ENCODE data around the gene SPATA20.

SPATA20 gene

GRCh38 chr17:50540560-50541401 lies 6.2 kb upstream of the SPATA20 start:
- no peak for DNase-seq (ENCODE audit: low spot score)

- DNase-seq (ENCODE audit: low spot score), result no peak
Observed at GRCh38 chr17:50541402-50541715, 5.6 kb upstream of the SPATA20 start.

GRCh38 chr17:50541716-50542688 lies 5.0 kb upstream of the SPATA20 start:
- peak; percentile 78 for DNase-seq (ENCODE audit: low spot score)

GRCh38 chr17:50542795-50543774 lies 3.9 kb upstream of the SPATA20 start:
- no peak for DNase-seq (ENCODE audit: low spot score)

GRCh38 chr17:50544516-50544915 lies 2.5 kb upstream of the SPATA20 start:
- no peak for DNase-seq (ENCODE audit: low spot score)

- DNase-seq (ENCODE audit: low spot score), result no peak
Observed at GRCh38 chr17:50545311-50545710, 1.7 kb upstream of the SPATA20 start.

- no peak for DNase-seq (ENCODE audit: low spot score)
Observed at GRCh38 chr17:50546701-50547034, 306 bp upstream of the SPATA20 start.

GRCh38 chr17:50547736-50548083 lies 736 bp downstream of the SPATA20 start:
- no peak for DNase-seq (ENCODE audit: low spot score)

- DNase-seq (ENCODE audit: low spot score), result no peak
Observed at GRCh38 chr17:50548831-50549230, 1.9 kb downstream of the SPATA20 start.

- no peak for DNase-seq (ENCODE audit: low spot score)
Observed at GRCh38 chr17:50549256-50549941, 2.4 kb downstream of the SPATA20 start.

- no peak for DNase-seq (ENCODE audit: low spot score)
Observed at GRCh38 chr17:50549969-50550368, 3.0 kb downstream of the SPATA20 start.

- peak; percentile 81 for DNase-seq (ENCODE audit: low spot score)
Observed at GRCh38 chr17:50550661-50551432, 3.9 kb downstream of the SPATA20 start.

- no peak for DNase-seq (ENCODE audit: low spot score)
Observed at GRCh38 chr17:50551433-50551815, 4.5 kb downstream of the SPATA20 start.

GRCh38 chr17:50551884-50552283 lies 4.9 kb downstream of the SPATA20 start:
- DNase-seq (ENCODE audit: low spot score), result no peak

GRCh38 chr17:50554201-50554600 lies 7.2 kb downstream of the SPATA20 start:
- no peak for DNase-seq (ENCODE audit: low spot score)

- DNase-seq (ENCODE audit: low spot score), result no peak
Observed at GRCh38 chr17:50556803-50557202, 9.8 kb downstream of the SPATA20 start.

GRCh38 chr17:50557630-50558029 lies 10.7 kb downstream of the SPATA20 start:
- no peak for DNase-seq (ENCODE audit: low spot score)

GRCh38 chr17:50558091-50558490 lies 11.1 kb downstream of the SPATA20 start:
- no peak for DNase-seq (ENCODE audit: low spot score)

GRCh38 chr17:50558581-50558940 lies 11.6 kb downstream of the SPATA20 start:
- no peak for DNase-seq (ENCODE audit: low spot score)

- no peak for DNase-seq (ENCODE audit: low spot score)
Observed at GRCh38 chr17:50558941-50559614, 12.1 kb downstream of the SPATA20 start.

Data from pons (tissue), 1 donor.